Upper lobe of left lung (tissue), 6 donors: ENCODE measurements around the gene GAPVD1. TPM values are rescaled to one million over a fixed set of nuclear protein-coding genes. Genes with fewer than 3 reads are reported as not detected.
A peak's percentile ranks its signal among the peaks of the same experiment; 100 is the strongest.

Source experiments
- ATAC-seq, 2 donors: fragments of 200-7000 bp; cut with Tn5 transposase; one replicate each; pipeline ENCODE4 v1.9.1; 2022; ENCODE audit warnings: mild to moderate bottlenecking in 2 of 2, moderate library complexity in 2 of 2; ENCODE audit not compliant: low FRiP score in 2 of 2
- DNase-seq, 2 donors: peaks; one replicate each; pipeline ENCODE4 v3.0.0-alpha.2; 2019 to 2020
- H3K27ac ChIP-seq, 4 donors: fragments of 200-600 bp; sonication (generic); one replicate each; pipeline ENCODE4 v1.5.1; 2016 to 2019
- H3K27me3 ChIP-seq, 4 donors: fragments of 200-600 bp; sonication (generic); one replicate each; pipeline ENCODE4 v1.5.1; 2017 to 2019
- H3K36me3 ChIP-seq, 4 donors: fragments of 200-600 bp; sonication (generic); one replicate each; pipeline ENCODE4 v1.5.1; 2016 to 2019
- H3K4me1 ChIP-seq, 4 donors: fragments of 200-600 bp; sonication (generic); one replicate each; pipeline ENCODE4 v1.5.1; 2018 to 2019
- H3K4me3 ChIP-seq, 4 donors: fragments of 200-600 bp; sonication (generic); one replicate each; pipeline ENCODE4 v1.5.1; 2017 to 2019; ENCODE audit warnings: mild to moderate bottlenecking in 2 of 4, moderate library complexity in 1 of 4
- H3K9me3 ChIP-seq, 4 donors: fragments of 200-600 bp; sonication (generic); one replicate each; pipeline ENCODE4 v1.5.1; 2018 to 2019
- CTCF ChIP-seq, 6 experiments: fragments of 450-650 bp in 4 of 6; fragments of 200-600 bp in 2 of 6; sonication (generic) in 2 of 6; IDR thresholded peaks; one replicate each; pipeline ENCODE4 v1.5.1; 2016 to 2019; ENCODE audit warnings: antibody characterized with exemption in 6 of 6
- EP300 ChIP-seq, 4 donors: sonication (generic); formaldehyde crosslinking; IDR thresholded peaks; one replicate each; pipeline ENCODE4 v1.5.1; 2017; ENCODE audit warnings: antibody characterized with exemption in 4 of 4, control low read depth in 2 of 4
- POLR2A ChIP-seq, 4 donors: fragments of 450-650 bp; IDR thresholded peaks; one replicate each; pipeline ENCODE4 v1.5.1; 2016 to 2017; ENCODE audit warnings: antibody characterized with exemption in 4 of 4, mild to moderate bottlenecking in 2 of 4
- POLR2AphosphoS5 ChIP-seq, 2 donors: sonication (generic); formaldehyde crosslinking; IDR thresholded peaks; one replicate each; pipeline ENCODE4 v1.5.1; 2017; ENCODE audit warnings: antibody characterized with exemption in 2 of 2
- WGBS, 2 donors: methylation state at CpG; one replicate each; pipeline ENCODE4 v1.1.5; 2017 to 2018; 5-methylcytosine and 5-hydroxymethylcytosine counted together
- total RNA-seq, 6 donors: library from RNA; depleted of rRNA in 4 of 6; stranded (reverse); fragments of >200 nt in 4 of 6; gene quantifications; one replicate each; pipeline versions ENCODE4 v1.1.0 to v1.2.1, GENCODE V29; 2016 to 2021
- donor health status: DM: no; HTN: no; CAD: no; lungs with moderate emphysema.
- donor health status: DM: no; HTN: yes; CAD: no; lungs with severe emphysema.

Gene GAPVD1
- total RNA-seq, 6 donors from 2014 or later, result 56.4 to 122 (median 74.2) TPM

- ATAC-seq, result no peak
- Histone ChIP-seq H3K4me3 (no peak overlapping the region), H3K9me3 (no peaks in the 10 kb centered on the region), H3K27me3 (no peaks in the 10 kb centered on the region), H3K36me3 (peaks cover 0 to 15% (median 0%) of the 10 kb centered on the region in 4 donors), H3K27ac (no peak overlapping the region), H3K4me1 (peaks cover 5 to 27% (median 10%) of the 10 kb centered on the region in 4 donors)
- no peak for DNase-seq
- TF ChIP-seq EP300 (IDR thresholded peaks at IDR 0.05), result no peak
- TF ChIP-seq POLR2AphosphoS5 (IDR thresholded peaks at IDR 0.05), result no peak
- no peak for TF ChIP-seq CTCF (IDR thresholded peaks at IDR 0.05)
- TF ChIP-seq POLR2A (IDR thresholded peaks at IDR 0.05), result no peak
Measured at GRCh38 chr9:125293134-125293533, 31.5 kb downstream of the GAPVD1 start.

GRCh38 chr9:125295657-125296056, 34.0 kb downstream of the GAPVD1 start:
- H3K27ac ChIP-seq, result no peak overlapping the region
- no peak overlapping the region for H3K4me3 ChIP-seq
- WGBS, 2 donors, result 94 to 95% methylated on average over 5 of the region's 5 CpGs
- DNase-seq, result no peak
- H3K27me3 ChIP-seq, result no peaks in the 10 kb centered on the region
- no peak for ATAC-seq
- H3K36me3 ChIP-seq, result peaks cover 0 to 17% (median 4%) of the 10 kb centered on the region in 4 donors
- TF ChIP-seq POLR2AphosphoS5 (IDR thresholded peaks at IDR 0.05) (no peak), POLR2A (IDR thresholded peaks at IDR 0.05) (no peak), EP300 (IDR thresholded peaks at IDR 0.05) (no peak), CTCF (IDR thresholded peaks at IDR 0.05) (no peak)
- peaks cover 5 to 27% (median 12%) of the 10 kb centered on the region in 4 donors for H3K4me1 ChIP-seq
- H3K9me3 ChIP-seq, result no peaks in the 10 kb centered on the region

- TF ChIP-seq POLR2A (IDR thresholded peaks at IDR 0.05), result no peak
- peak in 1 of 4 donors; percentile 22 for TF ChIP-seq EP300 (IDR thresholded peaks at IDR 0.05)
- no peak for TF ChIP-seq CTCF (IDR thresholded peaks at IDR 0.05)
- no peak for TF ChIP-seq POLR2AphosphoS5 (IDR thresholded peaks at IDR 0.05)
Measured at GRCh38 chr9:125296843-125297372, 35.3 kb downstream of the GAPVD1 start.

GRCh38 chr9:125297917-125298316, 36.3 kb downstream of the GAPVD1 start:
- no peak for DNase-seq
- no peak for TF ChIP-seq POLR2AphosphoS5 (IDR thresholded peaks at IDR 0.05)
- no peak for TF ChIP-seq CTCF (IDR thresholded peaks at IDR 0.05)
- no peak for TF ChIP-seq EP300 (IDR thresholded peaks at IDR 0.05)
- no peak for TF ChIP-seq POLR2A (IDR thresholded peaks at IDR 0.05)
- Histone ChIP-seq H3K27ac (no peak overlapping the region), H3K9me3 (no peaks in the 10 kb centered on the region), H3K27me3 (no peaks in the 10 kb centered on the region), H3K36me3 (peaks cover 0 to 38% (median 11%) of the 10 kb centered on the region in 4 donors), H3K4me1 (peaks cover 5 to 33% (median 21%) of the 10 kb centered on the region in 4 donors), H3K4me3 (no peak overlapping the region)
- WGBS, 2 donors, result 96 to 97% methylated on average over 7 of the region's 7 CpGs
- ATAC-seq, result no peak

More at GRCh38 chr9:125296843-125297372, 35.3 kb downstream of the GAPVD1 start:
- ATAC-seq (peak; percentile 55 to 88), DNase-seq (no peak)
- Histone ChIP-seq H3K4me1 (peaks cover 5 to 33% (median 16%) of the 10 kb centered on the region in 4 donors), H3K27ac (peak overlapping the region in 3 of 4 donors; percentile 39 to 40 (median 39)), H3K36me3 (peaks cover 0 to 28% (median 6%) of the 10 kb centered on the region in 4 donors), H3K27me3 (no peaks in the 10 kb centered on the region), H3K4me3 (no peak overlapping the region), H3K9me3 (no peaks in the 10 kb centered on the region)
- 49 to 77% methylated on average over 3 of the region's 3 CpGs for WGBS, 2 donors

GRCh38 chr9:125302241-125302640, 40.6 kb downstream of the GAPVD1 start:
- Histone ChIP-seq H3K27ac (peak overlapping the region in 1 of 4 donors; percentile 8), H3K4me3 (no peak overlapping the region), H3K9me3 (no peaks in the 10 kb centered on the region), H3K27me3 (no peaks in the 10 kb centered on the region), H3K4me1 (peaks cover 3 to 30% (median 13%) of the 10 kb centered on the region in 4 donors), H3K36me3 (peaks cover 5 to 70% (median 25%) of the 10 kb centered on the region in 4 donors)
- DNase-seq (no peak), ATAC-seq (no peak)
- TF ChIP-seq POLR2AphosphoS5 (IDR thresholded peaks at IDR 0.05), result no peak
- no peak for TF ChIP-seq POLR2A (IDR thresholded peaks at IDR 0.05)
- TF ChIP-seq EP300 (IDR thresholded peaks at IDR 0.05), result no peak
- no peak for TF ChIP-seq CTCF (IDR thresholded peaks at IDR 0.05)
- WGBS, 2 donors, result 71 to 72% methylated on average over 2 of the region's 2 CpGs
